ENCODE measurements around the gene FCRL2. TPM values are rescaled to one million over a fixed set of nuclear protein-coding genes. Genes with fewer than 3 reads are reported as not detected.

FCRL2 gene
- total RNA-seq, 1 donor from 2014 or later: 0.20 TPM

- Histone ChIP-seq H3K27ac (no peak overlapping the region), H3K4me1 (no peaks in the 10 kb centered on the region)
- TF ChIP-seq CTCF (IDR thresholded peaks at IDR 0.05): no peak
These were observed 7.9 kb upstream of the FCRL2 start for GRCh38 chr1:157784801-157785200.

GRCh38 chr1:157782931-157783330, 6.0 kb upstream of the FCRL2 start:
- H3K36me3 ChIP-seq: no peaks in the 10 kb centered on the region
- no peak for ATAC-seq
- H3K27me3 ChIP-seq: no peaks in the 10 kb centered on the region
- no peak for DNase-seq
- H3K9me3 ChIP-seq: no peaks in the 10 kb centered on the region
- intact Hi-C loops (cut with DNase I): no loop called here
- no peak overlapping the region for H3K4me3 ChIP-seq
- TF ChIP-seq CTCF (IDR thresholded peaks at IDR 0.05): no peak
- no peak overlapping the region for H3K27ac ChIP-seq
- H3K4me1 ChIP-seq: no peaks in the 10 kb centered on the region

More at GRCh38 chr1:157784801-157785200, 7.9 kb upstream of the FCRL2 start:
- DNase-seq (no peak), ATAC-seq (no peak)
- intact Hi-C loops (cut with DNase I): no loop called here
- no peaks in the 10 kb centered on the region for H3K36me3 ChIP-seq
- no peaks in the 10 kb centered on the region for H3K27me3 ChIP-seq
- H3K9me3 ChIP-seq: no peaks in the 10 kb centered on the region
- no peak overlapping the region for H3K4me3 ChIP-seq

- no peak for TF ChIP-seq CTCF (IDR thresholded peaks at IDR 0.05)
- H3K36me3 ChIP-seq: no peaks in the 10 kb centered on the region
- intact Hi-C loops (cut with DNase I): no loop called here
- no peaks in the 10 kb centered on the region for H3K27me3 ChIP-seq
- H3K27ac ChIP-seq: no peak overlapping the region
- no peak for ATAC-seq
- no peak for DNase-seq
- no peaks in the 10 kb centered on the region for H3K9me3 ChIP-seq
- H3K4me1 ChIP-seq: no peaks in the 10 kb centered on the region
- H3K4me3 ChIP-seq: no peak overlapping the region
These were observed 4.1 kb upstream of the FCRL2 start for GRCh38 chr1:157781048-157781447.

GRCh38 chr1:157775101-157775870, 1.6 kb downstream of the FCRL2 start:
- no peak for ATAC-seq
- TF ChIP-seq CTCF (IDR thresholded peaks at IDR 0.05): no peak
- Histone ChIP-seq H3K27ac (no peak overlapping the region), H3K27me3 (no peaks in the 10 kb centered on the region), H3K4me3 (no peak overlapping the region), H3K4me1 (no peaks in the 10 kb centered on the region), H3K9me3 (no peaks in the 10 kb centered on the region), H3K36me3 (no peaks in the 10 kb centered on the region)
- DNase-seq: no peak
- intact Hi-C loops (cut with DNase I): no loop called here

- ATAC-seq: no peak
- DNase-seq: no peak
- Histone ChIP-seq H3K27me3 (no peaks in the 10 kb centered on the region), H3K4me3 (no peak overlapping the region), H3K36me3 (no peaks in the 10 kb centered on the region), H3K9me3 (no peaks in the 10 kb centered on the region), H3K27ac (no peak overlapping the region), H3K4me1 (no peaks in the 10 kb centered on the region)
- no peak for TF ChIP-seq CTCF (IDR thresholded peaks at IDR 0.05)
- intact Hi-C loops (cut with DNase I): no loop called here
These were observed 2.5 kb downstream of the FCRL2 start for GRCh38 chr1:157774412-157774811.

Data from upper lobe of right lung (tissue), 1 donor.